ENCODE results near the gene CFAP46.

GRCh38 chr10:132873395-132873794, 69.0 kb downstream of the CFAP46 start:
- TF ChIP-seq POLR2AphosphoS5 (IDR thresholded peaks at IDR 0.05; ENCODE audit: low read depth, low read length), result no peak
- TF ChIP-seq SIN3A (IDR thresholded peaks at IDR 0.05; ENCODE audit: borderline replicate concordance, insufficient read depth, low read length), result no peak
- TF ChIP-seq TAF1 (IDR thresholded peaks at IDR 0.05; ENCODE audit: borderline replicate concordance, insufficient read depth, low read length), result no peak
- TF ChIP-seq, protein P1, sequence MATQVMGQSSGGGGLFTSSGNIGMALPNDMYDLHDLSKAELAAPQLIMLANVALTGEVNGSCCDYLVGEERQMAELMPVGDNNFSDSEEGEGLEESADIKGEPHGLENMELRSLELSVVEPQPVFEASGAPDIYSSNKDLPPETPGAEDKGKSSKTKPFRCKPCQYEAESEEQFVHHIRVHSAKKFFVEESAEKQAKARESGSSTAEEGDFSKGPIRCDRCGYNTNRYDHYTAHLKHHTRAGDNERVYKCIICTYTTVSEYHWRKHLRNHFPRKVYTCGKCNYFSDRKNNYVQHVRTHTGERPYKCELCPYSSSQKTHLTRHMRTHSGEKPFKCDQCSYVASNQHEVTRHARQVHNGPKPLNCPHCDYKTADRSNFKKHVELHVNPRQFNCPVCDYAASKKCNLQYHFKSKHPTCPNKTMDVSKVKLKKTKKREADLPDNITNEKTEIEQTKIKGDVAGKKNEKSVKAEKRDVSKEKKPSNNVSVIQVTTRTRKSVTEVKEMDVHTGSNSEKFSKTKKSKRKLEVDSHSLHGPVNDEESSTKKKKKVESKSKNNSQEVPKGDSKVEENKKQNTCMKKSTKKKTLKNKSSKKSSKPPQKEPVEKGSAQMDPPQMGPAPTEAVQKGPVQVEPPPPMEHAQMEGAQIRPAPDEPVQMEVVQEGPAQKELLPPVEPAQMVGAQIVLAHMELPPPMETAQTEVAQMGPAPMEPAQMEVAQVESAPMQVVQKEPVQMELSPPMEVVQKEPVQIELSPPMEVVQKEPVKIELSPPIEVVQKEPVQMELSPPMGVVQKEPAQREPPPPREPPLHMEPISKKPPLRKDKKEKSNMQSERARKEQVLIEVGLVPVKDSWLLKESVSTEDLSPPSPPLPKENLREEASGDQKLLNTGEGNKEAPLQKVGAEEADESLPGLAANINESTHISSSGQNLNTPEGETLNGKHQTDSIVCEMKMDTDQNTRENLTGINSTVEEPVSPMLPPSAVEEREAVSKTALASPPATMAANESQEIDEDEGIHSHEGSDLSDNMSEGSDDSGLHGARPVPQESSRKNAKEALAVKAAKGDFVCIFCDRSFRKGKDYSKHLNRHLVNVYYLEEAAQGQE (IDR thresholded peaks at IDR 0.05; ENCODE audit: insufficient read depth in 1 of 2, low read depth in 2 of 2, low read length in 2 of 2), result no peak
